Chondrocyte (in vitro differentiated cells): ENCODE measurements around the gene EHD2. TPM values are rescaled to one million over a fixed set of nuclear protein-coding genes. Genes with fewer than 3 reads are reported as not detected.
"Not testable (repeated sequence)": the region's sequence is repeated elsewhere in the genome, so short reads cannot be mapped to it uniquely, and the experiment has no call there.

Source experiments
- DNase-seq: peaks from one replicate; pipeline ENCODE4 v3.0.0; 2021; ENCODE audit warnings: mixed read lengths, low spot score
- H3K27ac Mint-ChIP-seq: one replicate; pipeline ENCODE4 v1.8.0; 2021; ENCODE audit warnings: mild to moderate bottlenecking, moderate library complexity, mixed read lengths; ENCODE audit not compliant: unreplicated experiment
- H3K27me3 Mint-ChIP-seq: 2 replicates; pipeline ENCODE4 v1.8.0; 2021; ENCODE audit warnings: low read depth, mixed read lengths
- H3K36me3 Mint-ChIP-seq: 2 replicates; pipeline ENCODE4 v1.8.0; 2021; ENCODE audit warnings: low read depth, mixed read lengths
- H3K4me1 Mint-ChIP-seq: 2 replicates; pipeline ENCODE4 v1.8.0; 2021; ENCODE audit warnings: low read depth, mild to moderate bottlenecking, mixed read lengths
- H3K4me3 Mint-ChIP-seq: one replicate; pipeline ENCODE4 v1.8.0; 2021; ENCODE audit warnings: mild to moderate bottlenecking, moderate library complexity, mixed read lengths; ENCODE audit not compliant: unreplicated experiment
- H3K9me3 Mint-ChIP-seq: 2 replicates; pipeline ENCODE4 v1.8.0; 2021; ENCODE audit warnings: low read depth, mixed read lengths
- CTCF ChIP-seq: fragments of 200-600 bp; sonication (generic); IDR thresholded peaks from 2 replicates; pipeline ENCODE4 v1.5.0; 2021; ENCODE audit warnings: antibody characterized with exemption, mild to moderate bottlenecking, moderate library complexity
- total RNA-seq: library from RNA; stranded (reverse); gene quantifications from 3 replicates; pipeline ENCODE4 v1.2.1, GENCODE V29; 2021

The EHD2 gene
- total RNA-seq, 1 donor from 2014 or later: 493 TPM

- Mint-ChIP-seq H3K36me3 (peaks cover 24% of the 10 kb centered on the region), H3K27ac (no peak overlapping the region), H3K4me3 (no peak overlapping the region), H3K4me1 (no peaks in the 10 kb centered on the region), H3K9me3 (peaks cover 3% of the 10 kb centered on the region), H3K27me3 (no peaks in the 10 kb centered on the region)
- no peak for TF ChIP-seq CTCF
- no peak for DNase-seq
Observed at GRCh38 chr19:47760632-47760999, 47.4 kb downstream of the EHD2 start.

- no peak overlapping the region for H3K4me3 Mint-ChIP-seq
- H3K27ac Mint-ChIP-seq: no peak overlapping the region
- no peak for TF ChIP-seq CTCF
- DNase-seq: no peak
- H3K27me3 Mint-ChIP-seq: no peaks in the 10 kb centered on the region
- peaks cover 3% of the 10 kb centered on the region for H3K9me3 Mint-ChIP-seq
- no peaks in the 10 kb centered on the region for H3K4me1 Mint-ChIP-seq
- H3K36me3 Mint-ChIP-seq: peaks cover 24% of the 10 kb centered on the region
Observed at GRCh38 chr19:47761566-47761965, 48.3 kb downstream of the EHD2 start.

GRCh38 chr19:47762151-47762550 lies 48.9 kb downstream of the EHD2 start:
- no peaks in the 10 kb centered on the region for H3K4me1 Mint-ChIP-seq
- H3K27me3 Mint-ChIP-seq: no peaks in the 10 kb centered on the region
- no peak overlapping the region for H3K27ac Mint-ChIP-seq
- no peak overlapping the region for H3K4me3 Mint-ChIP-seq
- peaks cover 19% of the 10 kb centered on the region for H3K36me3 Mint-ChIP-seq
- TF ChIP-seq CTCF: no peak
- DNase-seq: no peak
- H3K9me3 Mint-ChIP-seq: peaks cover 3% of the 10 kb centered on the region

GRCh38 chr19:47762615-47763308 lies 49.5 kb downstream of the EHD2 start:
- H3K36me3 Mint-ChIP-seq: peaks cover 14% of the 10 kb centered on the region
- no peaks in the 10 kb centered on the region for H3K27me3 Mint-ChIP-seq
- DNase-seq: no peak
- H3K4me3 Mint-ChIP-seq: no peak overlapping the region
- no peak overlapping the region for H3K27ac Mint-ChIP-seq
- no peak for TF ChIP-seq CTCF
- H3K4me1 Mint-ChIP-seq: no peaks in the 10 kb centered on the region
- H3K9me3 Mint-ChIP-seq: peaks cover 3% of the 10 kb centered on the region

- not testable (repeated sequence) for H3K36me3 Mint-ChIP-seq, H3K27me3 Mint-ChIP-seq, H3K27ac Mint-ChIP-seq, H3K4me3 Mint-ChIP-seq, H3K9me3 Mint-ChIP-seq, DNase-seq, H3K4me1 Mint-ChIP-seq
Observed at GRCh38 chr19:47764705-47765104, 51.5 kb downstream of the EHD2 start.
